ENCODE measurements around the gene PRKN.

DNA sequence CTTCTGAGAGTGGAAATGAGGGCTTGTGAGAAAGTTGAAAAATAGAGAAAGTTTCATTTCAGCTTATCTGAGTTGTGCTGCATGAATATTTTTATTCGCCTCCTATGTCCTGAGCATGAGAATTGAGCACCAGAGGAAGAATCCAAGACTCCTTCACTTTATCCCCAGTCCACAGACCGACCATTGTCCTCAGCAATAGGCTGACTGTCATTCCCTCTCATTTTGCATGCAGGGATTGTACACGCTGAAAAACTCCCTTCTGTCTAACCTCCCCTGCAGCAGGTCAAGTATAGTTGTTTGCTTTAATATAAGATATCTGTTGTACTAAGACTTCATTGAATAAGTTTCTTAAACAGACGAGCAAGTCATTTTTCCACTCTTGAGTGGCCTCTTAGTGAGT is 437.6 kb downstream of the PRKN start:
- TF ChIP-seq CTCF (IDR thresholded peaks at IDR 0.05; ENCODE audit: borderline replicate concordance, extremely low read depth, low read length, poor library complexity, severe bottlenecking) (no peak), EZH2 (IDR thresholded peaks at IDR 0.05; ENCODE audit: borderline replicate concordance, low read depth, low read length, severe bottlenecking) (no peak)

Measured in DND-41 (cell line).